Esophagus muscularis mucosa (tissue), 4 donors: ENCODE results near the gene SEMA5A. TPM values are rescaled to one million over a fixed set of nuclear protein-coding genes. Genes with fewer than 3 reads are reported as not detected.

ENCODE experiments used
- DNase-seq: peaks from one replicate; pipeline ENCODE4 v3.0.0-alpha.2; 2017; ENCODE audit errors: extremely low spot score
- H3K27ac ChIP-seq, 4 donors: fragments of 200-600 bp; sonication (generic); replicated peaks in 1 of 4; 1 replicate in 3 of 4; 2 replicates in 1 of 4; pipeline ENCODE4 v1.5.1; 2016 to 2019; ENCODE audit warnings: mild to moderate bottlenecking in 1 of 4
- H3K27me3 ChIP-seq, 4 donors: fragments of 200-600 bp; sonication (generic); one replicate each; pipeline versions ENCODE4 v1.5.1 to v1.6.0; 2016 to 2019
- H3K36me3 ChIP-seq, 4 donors: fragments of 200-600 bp; sonication (generic); one replicate each; pipeline ENCODE4 v1.5.1; 2016 to 2019
- H3K4me1 ChIP-seq, 4 donors: fragments of 200-600 bp; sonication (generic); one replicate each; pipeline ENCODE4 v1.5.1; 2016 to 2019
- H3K4me3 ChIP-seq, 4 donors: fragments of 200-600 bp; sonication (generic); 1 replicate in 2 of 4; 2 replicates in 2 of 4; pipeline ENCODE4 v1.5.1; 2016 to 2019; ENCODE audit warnings: mild to moderate bottlenecking in 4 of 4, moderate library complexity in 1 of 4
- H3K9me3 ChIP-seq, 4 donors: fragments of 200-600 bp; sonication (generic); 1 replicate in 3 of 4; 2 replicates in 1 of 4; pipeline ENCODE4 v1.5.1; 2016 to 2019
- CTCF ChIP-seq, 3 experiments: fragments of 200-600 bp in 2 of 3; fragments of 450-650 bp in 1 of 3; sonication (generic) in 2 of 3; IDR thresholded peaks; one replicate each; pipeline ENCODE4 v1.5.1; 2017 to 2019; ENCODE audit warnings: antibody characterized with exemption in 3 of 3, mild to moderate bottlenecking in 2 of 3, moderate library complexity in 1 of 3
- EP300 ChIP-seq: sonication (generic); formaldehyde crosslinking; IDR thresholded peaks from one replicate; pipeline ENCODE4 v1.6.1; 2017; ENCODE audit warnings: antibody characterized with exemption
- POLR2A ChIP-seq: fragments of 450-650 bp; IDR thresholded peaks from one replicate; pipeline ENCODE4 v1.6.1; 2017; ENCODE audit warnings: antibody characterized with exemption, moderate library complexity, mild to moderate bottlenecking, low read depth
- POLR2AphosphoS5 ChIP-seq, 2 donors: sonication (generic); formaldehyde crosslinking; IDR thresholded peaks; one replicate each; pipeline ENCODE4 v1.6.1; 2017; ENCODE audit warnings: antibody characterized with exemption in 2 of 2
- WGBS: methylation state at CpG from one replicate; pipeline ENCODE4 v1.1.5; 2018; 5-methylcytosine and 5-hydroxymethylcytosine counted together
- intact Hi-C: fragments of 100-400 bp; cut with DNase I; formaldehyde crosslinking; loops from one replicate; pipeline ENCODE4 v1.15.1; 2023
- total RNA-seq, 4 donors: library from RNA; depleted of rRNA; stranded (reverse); fragments of >200 nt; gene quantifications; one replicate each; pipeline versions ENCODE4 v1.1.0 to v1.2.1, GENCODE V29; 2016

Gene SEMA5A
- total RNA-seq, 4 donors from 2014 or later = 2.1 to 5.6 (median 3.5) TPM

GRCh38 chr5:9468060-9468388 is 77.9 kb downstream of the SEMA5A start:
- DNase-seq = peak; percentile 74
- H3K4me1 ChIP-seq = peaks cover 0 to 5% (median 2%) of the 10 kb centered on the region in 4 donors
- H3K36me3 ChIP-seq = no peaks in the 10 kb centered on the region
- H3K27me3 ChIP-seq = no peaks in the 10 kb centered on the region
- H3K27ac ChIP-seq = no peak overlapping the region
- no peak for TF ChIP-seq EP300
- TF ChIP-seq POLR2A = no peak
- TF ChIP-seq POLR2AphosphoS5 (IDR thresholded peaks at IDR 0.05) = no peak
- no peak for TF ChIP-seq CTCF (IDR thresholded peaks at IDR 0.05)
- H3K4me3 ChIP-seq = no peak overlapping the region
- no peaks in the 10 kb centered on the region for H3K9me3 ChIP-seq
- WGBS = 51% methylated on average over 4 of the region's 4 CpGs
- intact Hi-C loops = no loop called here

GRCh38 chr5:9467199-9468059 is 78.4 kb downstream of the SEMA5A start:
- DNase-seq = peak; percentile 87
- TF ChIP-seq POLR2A = no peak
- TF ChIP-seq EP300 = no peak
- no peak for TF ChIP-seq CTCF (IDR thresholded peaks at IDR 0.05)
- TF ChIP-seq POLR2AphosphoS5 (IDR thresholded peaks at IDR 0.05) = no peak
- H3K27ac ChIP-seq = no peak overlapping the region

GRCh38 chr5:9466697-9467096 is 79.2 kb downstream of the SEMA5A start:
- peaks cover 0 to 5% (median 2%) of the 10 kb centered on the region in 4 donors for H3K4me1 ChIP-seq
- intact Hi-C loops = no loop called here

More at GRCh38 chr5:9467199-9468059, 78.4 kb downstream of the SEMA5A start:
- Histone ChIP-seq H3K4me3 (no peak overlapping the region), H3K4me1 (peaks cover 0 to 5% (median 2%) of the 10 kb centered on the region in 4 donors), H3K36me3 (no peaks in the 10 kb centered on the region), H3K9me3 (no peaks in the 10 kb centered on the region), H3K27me3 (no peaks in the 10 kb centered on the region)
- intact Hi-C loops = no loop called here
- 84% methylated on average over 13 of the region's 13 CpGs for WGBS

GRCh38 chr5:9464478-9464877 is 81.4 kb downstream of the SEMA5A start:
- no peak overlapping the region for H3K4me3 ChIP-seq
- no peaks in the 10 kb centered on the region for H3K36me3 ChIP-seq
- no peak for TF ChIP-seq POLR2AphosphoS5 (IDR thresholded peaks at IDR 0.05)
- TF ChIP-seq CTCF (IDR thresholded peaks at IDR 0.05) = no peak
- no peak for TF ChIP-seq EP300
- TF ChIP-seq POLR2A = no peak
- WGBS = 91% methylated on average over 4 of the region's 5 CpGs
- no peak for DNase-seq
- no peak overlapping the region for H3K27ac ChIP-seq
- H3K9me3 ChIP-seq = no peaks in the 10 kb centered on the region
- no peaks in the 10 kb centered on the region for H3K27me3 ChIP-seq
- H3K4me1 ChIP-seq = peaks cover 0 to 5% (median 2%) of the 10 kb centered on the region in 4 donors
- intact Hi-C loops = no loop called here

More at GRCh38 chr5:9466697-9467096, 79.2 kb downstream of the SEMA5A start:
- TF ChIP-seq POLR2AphosphoS5 (IDR thresholded peaks at IDR 0.05) = no peak
- no peak for TF ChIP-seq POLR2A
- TF ChIP-seq EP300 = no peak
- TF ChIP-seq CTCF (IDR thresholded peaks at IDR 0.05) = no peak
- Histone ChIP-seq H3K9me3 (no peaks in the 10 kb centered on the region), H3K36me3 (no peaks in the 10 kb centered on the region), H3K4me3 (no peak overlapping the region), H3K27ac (no peak overlapping the region), H3K27me3 (no peaks in the 10 kb centered on the region)
- peak; percentile 10 for DNase-seq
- 59% methylated on average over 1 of the region's 1 CpG for whole genome bisulfite sequencing
